GM13976 (cell line): ENCODE measurements around the gene TSACC.
"Not testable (repeated sequence)": the region's sequence is repeated elsewhere in the genome, so short reads cannot be mapped to it uniquely, and the experiment has no call there.

Experiments used
- DNase-seq: peaks from one replicate; pipeline ENCODE4 v3.0.0; 2012; ENCODE audit warnings: low spot score
- CTCF ChIP-seq: IDR thresholded peaks from 2 replicates; pipeline ENCODE4 v1.5.1; 2012; ENCODE audit warnings: borderline replicate concordance, mild to moderate bottlenecking; ENCODE audit not compliant: insufficient read depth; ENCODE audit errors: extremely low read depth, missing control alignments, control extremely low read depth
- in situ Hi-C: fragments of 300-500 bp; cut with MboI; formaldehyde crosslinking; loops from one replicate; pipeline ENCODE4 v1.12.0; 2022; ENCODE audit warnings: low sequenced_read_pairs, mixed read lengths, inconsistent platforms; ENCODE audit not compliant: unreplicated experiment

The TSACC gene

GRCh38 chr1:156320560-156320959 is 17.8 kb upstream of the TSACC start:
- in situ Hi-C loops = no loop called here
- no peak for TF ChIP-seq CTCF
- no peak for DNase-seq

GRCh38 chr1:156323179-156323578 is 15.1 kb upstream of the TSACC start:
- DNase-seq, in situ Hi-C loops: not testable (repeated sequence)

GRCh38 chr1:156336242-156336641 is 2.1 kb upstream of the TSACC start:
- no peak for DNase-seq
- in situ Hi-C loops = no loop called here
- TF ChIP-seq CTCF = no peak

- DNase-seq = no peak
- no peak for TF ChIP-seq CTCF
- in situ Hi-C loops = no loop called here
Observed at GRCh38 chr1:156337052-156337887, 1.1 kb upstream of the TSACC start.

GRCh38 chr1:156337888-156338179 is 492 bp upstream of the TSACC start:
- in situ Hi-C loops = no loop called here
- TF ChIP-seq CTCF = no peak
- DNase-seq = no peak

GRCh38 chr1:156342166-156342955 is 4.0 kb downstream of the TSACC start:
- DNase-seq = no peak
- in situ Hi-C loops = no loop called here
- no peak for TF ChIP-seq CTCF

- in situ Hi-C loops = no loop called here
- no peak for DNase-seq
Observed at GRCh38 chr1:156344409-156344808, 6.1 kb downstream of the TSACC start.

GRCh38 chr1:156346035-156346434 is 7.7 kb downstream of the TSACC start:
- in situ Hi-C loops, DNase-seq: not testable (repeated sequence)

More at GRCh38 chr1:156344409-156344808, 6.1 kb downstream of the TSACC start:
- no peak for TF ChIP-seq CTCF
